ENCODE results near the gene MED13L.

DNA sequence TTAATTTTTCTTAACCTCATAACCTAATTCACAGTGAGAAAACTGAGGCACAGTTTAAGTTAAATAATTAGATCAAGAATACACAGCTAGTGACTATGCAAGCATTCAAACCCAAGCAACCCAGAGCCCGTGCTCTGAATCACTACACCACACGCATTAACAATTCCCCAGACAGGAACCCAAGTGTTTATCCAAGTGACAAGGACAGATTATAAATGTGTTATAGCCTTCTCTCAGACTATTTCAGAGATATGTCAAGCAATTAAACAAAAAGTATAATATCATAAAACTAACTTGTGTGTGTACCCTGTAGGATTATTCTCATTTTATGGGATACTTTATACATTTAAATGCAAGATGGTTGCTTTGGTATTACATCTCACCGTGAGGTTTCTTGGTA is 43.8 kb downstream of the MED13L start:
- TF ChIP-seq CTCF (conservative IDR thresholded peaks at IDR 0.05 in 1 of 2, IDR thresholded peaks at IDR 0.05 in 1 of 2; ENCODE audit: extremely low read depth in 1 of 2, insufficient read depth in 1 of 2, low read depth in 1 of 2, low read length in 2 of 2), result no peak
- TF ChIP-seq EZH2 (IDR thresholded peaks at IDR 0.05; ENCODE audit: borderline replicate concordance, low read length), result no peak
